Measurements from ENCODE around the gene DPH5.

- TF ChIP-seq EZH2 (IDR thresholded peaks at IDR 0.05; ENCODE audit: borderline replicate concordance, low read length) = no peak
- no peak for TF ChIP-seq CTCF (conservative IDR thresholded peaks at IDR 0.05 in 1 of 2, IDR thresholded peaks at IDR 0.05 in 1 of 2; ENCODE audit: extremely low read depth in 1 of 2, insufficient read depth in 1 of 2, low read depth in 1 of 2, low read length in 2 of 2)
Measured at GRCh38 chr1:101064697-101065096, 39.1 kb upstream of the DPH5 start.
